CD14-positive monocyte (primary cell): ENCODE data around the gene C2orf80. TPM values are rescaled to one million over a fixed set of nuclear protein-coding genes. Genes with fewer than 3 reads are reported as not detected.
"Not testable (repeated sequence)": the region's sequence is repeated elsewhere in the genome, so short reads cannot be mapped to it uniquely, and the experiment has no call there.

Source experiments
- DNase-seq, 3 donors: peaks; one replicate each; pipeline ENCODE4 v3.0.0-alpha.2; 2011 to 2022
- H2AFZ ChIP-seq: 2 replicates; pipeline ENCODE4 v1.6.0; 2012; ENCODE audit warnings: mild to moderate bottlenecking, low read depth, low read length, inconsistent platforms; ENCODE audit not compliant: insufficient read depth, poor library complexity, severe bottlenecking
- H3K27ac ChIP-seq, 2 donors: 1 replicate in 1 of 2; 2 replicates in 1 of 2; pipeline ENCODE4 v1.5.1; 2012 to 2013; ENCODE audit warnings: low read length in 2 of 2, control low read depth in 1 of 2, inconsistent platforms in 1 of 2, low read depth in 1 of 2, mild to moderate bottlenecking in 1 of 2
- H3K27me3 ChIP-seq, 2 donors: one replicate each; pipeline versions ENCODE4 v1.6.0 to v1.6.1; 2011 to 2013; ENCODE audit warnings: low read length in 2 of 2; ENCODE audit not compliant: control insufficient read depth in 2 of 2, insufficient read depth in 2 of 2
- H3K36me3 ChIP-seq, 2 donors: replicated peaks in 1 of 2; 1 replicate in 1 of 2; 2 replicates in 1 of 2; pipeline versions ENCODE4 v1.5.1 to v1.6.1; 2012 to 2013; ENCODE audit warnings: low read length in 2 of 2, control low read depth in 1 of 2, inconsistent platforms in 1 of 2, mild to moderate bottlenecking in 1 of 2; ENCODE audit not compliant: insufficient read depth in 2 of 2, control insufficient read depth in 1 of 2
- H3K4me1 ChIP-seq, 2 donors: 1 replicate in 1 of 2; 2 replicates in 1 of 2; pipeline versions ENCODE4 v1.5.1 to v1.6.1; 2012 to 2013; ENCODE audit warnings: low read length in 2 of 2, control low read depth in 1 of 2, inconsistent platforms in 1 of 2, mild to moderate bottlenecking in 1 of 2, moderate library complexity in 1 of 2; ENCODE audit not compliant: insufficient read depth in 2 of 2, control insufficient read depth in 1 of 2
- H3K4me2 ChIP-seq: replicated peaks from 2 replicates; pipeline ENCODE3; 2012; ENCODE audit warnings: low read length, moderate library complexity, mild to moderate bottlenecking; ENCODE audit not compliant: poor library complexity, severe bottlenecking; ENCODE audit errors: extremely low read depth
- H3K4me3 ChIP-seq, 3 experiments: fragments of 200-600 bp in 1 of 3; sonication (generic) in 1 of 3; replicated peaks in 1 of 3; 1 replicate in 2 of 3; 2 replicates in 1 of 3; pipeline ENCODE4 v1.5.1; 2011 to 2013; ENCODE audit warnings: low read length in 3 of 3, mild to moderate bottlenecking in 3 of 3, control low read depth in 2 of 3, low read depth in 2 of 3, inconsistent platforms in 1 of 3, moderate library complexity in 1 of 3
- H3K79me2 ChIP-seq: 2 replicates; pipeline ENCODE4 v1.6.0; 2012; ENCODE audit warnings: mild to moderate bottlenecking, control low read depth, inconsistent platforms, low read length, moderate library complexity; ENCODE audit not compliant: insufficient read depth
- H3K9ac ChIP-seq: 2 replicates; pipeline ENCODE4 v1.6.0; 2017; ENCODE audit warnings: low read length, mild to moderate bottlenecking; ENCODE audit not compliant: insufficient read depth, poor library complexity, severe bottlenecking
- H3K9me3 ChIP-seq, 2 donors: replicated peaks in 1 of 2; 1 replicate in 1 of 2; 2 replicates in 1 of 2; pipeline versions ENCODE4 v1.5.1 to v1.6.1; 2012 to 2013; ENCODE audit warnings: low read length in 2 of 2, control low read depth in 1 of 2; ENCODE audit not compliant: control insufficient read depth in 1 of 2, insufficient read depth in 1 of 2
- H4K20me1 ChIP-seq: 2 replicates; pipeline ENCODE4 v1.6.0; 2012; ENCODE audit warnings: mild to moderate bottlenecking, low read length, control low read depth, moderate library complexity; ENCODE audit not compliant: insufficient read depth
- H3K27ac Mint-ChIP-seq, 7 donors: one replicate each; pipeline ENCODE4 v1.8.0; 2020; ENCODE audit warnings: mild to moderate bottlenecking in 7 of 7, mixed read lengths in 7 of 7, moderate library complexity in 6 of 7, inconsistent platforms in 2 of 7
- H3K27me3 Mint-ChIP-seq, 3 donors: one replicate each; pipeline ENCODE4 v1.8.0; 2021 to 2022; ENCODE audit warnings: low read depth in 3 of 3, mild to moderate bottlenecking in 3 of 3, mixed read lengths in 3 of 3, moderate library complexity in 3 of 3, inconsistent platforms in 1 of 3
- H3K36me3 Mint-ChIP-seq, 2 donors: one replicate each; pipeline ENCODE4 v1.8.0; 2020; ENCODE audit warnings: mixed read lengths in 2 of 2, inconsistent platforms in 1 of 2, mild to moderate bottlenecking in 1 of 2
- H3K4me1 Mint-ChIP-seq: one replicate; pipeline ENCODE4 v1.8.0; 2020; ENCODE audit warnings: mild to moderate bottlenecking, mixed read lengths
- H3K4me3 Mint-ChIP-seq, 2 donors: one replicate each; pipeline ENCODE4 v1.8.0; 2020; ENCODE audit warnings: mild to moderate bottlenecking in 2 of 2, mixed read lengths in 2 of 2, moderate library complexity in 1 of 2
- H3K9me3 Mint-ChIP-seq, 7 donors: one replicate each; pipeline ENCODE4 v1.8.0; 2020 to 2022; ENCODE audit warnings: mixed read lengths in 7 of 7, mild to moderate bottlenecking in 6 of 7, moderate library complexity in 6 of 7, inconsistent platforms in 2 of 7
- CTCF ChIP-seq: fragments of 200-600 bp; IDR thresholded peaks from one replicate; pipeline ENCODE4 v1.8.0; 2022; ENCODE audit warnings: antibody characterized with exemption, mild to moderate bottlenecking
- WGBS: methylation state at CpG from one replicate; pipeline ENCODE4 v1.1.5; 2013; ENCODE audit warnings: missing lambda C conversion rate; ENCODE audit not compliant: insufficient coverage; 5-methylcytosine and 5-hydroxymethylcytosine counted together
- intact Hi-C, 2 donors: fragments of 100-400 bp; cut with micrococcal nuclease; formaldehyde crosslinking; loops; one replicate each; pipeline versions ENCODE4 v1.15.0 to v1.15.1; 2023
- polyA plus RNA-seq, 3 donors: library from polyadenylated mRNA; depleted of rRNA in 1 of 3; unstranded in 2 of 3; stranded (reverse) in 1 of 3; fragments of 300-500 nt in 2 of 3; fragments of >200 nt in 1 of 3; fragmentation: Illumina TruSeq in 2 of 3; gene quantifications; 1 replicate in 2 of 3; 2 replicates in 1 of 3; pipeline ENCODE4 v1.2.3, GENCODE V29; 2012 to 2021

C2orf80 gene
- polyA plus RNA-seq, 3 donors: not detected

GRCh38 chr2:208142240-208142924 lies 47.4 kb downstream of the C2orf80 start:
- H2AFZ ChIP-seq: no peak overlapping the region
- no peaks in the 10 kb centered on the region for H3K4me1 ChIP-seq
- peaks cover 4 to 28% (median 17%) of the 10 kb centered on the region in 7 donors for H3K9me3 Mint-ChIP-seq
- H3K4me3 ChIP-seq: no peak overlapping the region
- no peaks in the 10 kb centered on the region for H3K27me3 ChIP-seq
- 88% methylated on average over 2 of the region's 8 CpGs for WGBS
- H3K27ac ChIP-seq: no peak overlapping the region
- no peak for TF ChIP-seq CTCF
- intact Hi-C loops: no loop called here
- H3K27ac Mint-ChIP-seq: no peak overlapping the region
- H3K9ac ChIP-seq: no peak overlapping the region
- no peaks in the 10 kb centered on the region for H3K4me1 Mint-ChIP-seq
- no peak for DNase-seq
- no peaks in the 10 kb centered on the region for H4K20me1 ChIP-seq
- no peaks in the 10 kb centered on the region for H3K79me2 ChIP-seq
- H3K36me3 Mint-ChIP-seq: no peaks in the 10 kb centered on the region
- H3K36me3 ChIP-seq: no peaks in the 10 kb centered on the region
- H3K4me3 Mint-ChIP-seq: no peak overlapping the region
- H3K9me3 ChIP-seq: peaks cover 0 to 20% of the 10 kb centered on the region in 2 donors
- H3K4me2 ChIP-seq: no peak overlapping the region
- H3K27me3 Mint-ChIP-seq: peaks cover 0 to 3% (median 0%) of the 10 kb centered on the region in 3 donors

DNA sequence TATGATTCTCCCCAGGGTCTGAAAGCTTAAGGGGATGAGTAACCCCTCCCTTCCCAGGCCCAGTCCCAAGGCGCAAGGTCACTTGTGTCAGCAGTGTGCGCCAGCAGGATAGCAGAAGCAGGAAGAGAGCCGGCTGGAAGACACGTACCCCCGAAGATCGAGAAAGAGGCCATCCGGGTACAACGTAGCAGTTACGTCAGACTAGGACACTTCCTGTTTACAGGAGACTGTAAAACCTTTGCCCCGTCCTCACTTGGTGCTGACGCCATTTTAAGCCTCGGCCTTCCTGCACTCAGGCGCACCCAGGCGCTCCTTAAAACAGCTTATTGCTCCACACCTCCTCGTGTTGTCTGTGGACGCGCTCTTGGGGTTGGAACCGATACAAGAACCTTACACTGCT lies 50.4 kb downstream of the C2orf80 start:
- H3K27me3 Mint-ChIP-seq: peaks cover 0 to 3% (median 0%) of the 10 kb centered on the region in 3 donors
- DNase-seq: no peak
- Histone ChIP-seq H3K4me2 (no peak overlapping the region), H3K27me3 (no peaks in the 10 kb centered on the region), H3K4me3 (no peak overlapping the region), H3K36me3 (no peaks in the 10 kb centered on the region), H4K20me1 (no peaks in the 10 kb centered on the region), H3K9me3 (peaks cover 0 to 21% of the 10 kb centered on the region in 2 donors), H2AFZ (no peak overlapping the region), H3K4me1 (peaks cover 5 to 6% of the 10 kb centered on the region in 2 donors), H3K79me2 (no peaks in the 10 kb centered on the region), H3K9ac (no peak overlapping the region), H3K27ac (no peak overlapping the region)
- no peak overlapping the region for H3K27ac Mint-ChIP-seq
- intact Hi-C loops: no loop called here
- H3K9me3 Mint-ChIP-seq: peaks cover 4 to 28% (median 19%) of the 10 kb centered on the region in 7 donors
- no peak for TF ChIP-seq CTCF
- peaks cover 7% of the 10 kb centered on the region for H3K4me1 Mint-ChIP-seq
- no peaks in the 10 kb centered on the region for H3K36me3 Mint-ChIP-seq
- 83% methylated on average over 18 of the region's 18 CpGs for WGBS
- no peak overlapping the region for H3K4me3 Mint-ChIP-seq

DNA sequence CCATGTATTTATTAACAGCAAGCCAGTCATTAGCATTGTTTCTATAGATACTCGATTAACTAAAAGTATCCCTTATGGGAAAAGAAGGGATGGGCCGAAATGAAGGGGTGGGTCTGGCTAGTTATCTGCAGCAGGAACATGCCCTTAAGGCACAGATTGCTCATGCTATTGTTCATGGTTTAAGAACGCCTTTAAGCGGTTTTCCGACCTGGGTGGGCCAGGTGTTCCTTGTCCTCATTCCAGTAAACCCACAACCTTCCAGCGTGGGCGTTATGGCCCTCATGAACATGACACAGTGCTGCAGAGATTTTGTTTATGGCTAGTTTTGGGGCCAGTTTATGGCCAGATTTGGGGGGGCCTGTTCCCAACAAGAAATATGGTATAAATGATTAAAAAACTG lies 51.5 kb downstream of the C2orf80 start:
- peaks cover 4 to 32% (median 19%) of the 10 kb centered on the region in 7 donors for H3K9me3 Mint-ChIP-seq
- H3K27me3 ChIP-seq, H3K4me1 ChIP-seq, DNase-seq, H4K20me1 ChIP-seq, H3K27ac ChIP-seq, H3K4me3 ChIP-seq, intact Hi-C loops, H3K4me3 Mint-ChIP-seq, H3K27ac Mint-ChIP-seq, H3K9ac ChIP-seq, H3K27me3 Mint-ChIP-seq, H3K36me3 Mint-ChIP-seq, H3K4me1 Mint-ChIP-seq, H2AFZ ChIP-seq, H3K79me2 ChIP-seq, H3K4me2 ChIP-seq, H3K36me3 ChIP-seq: not testable (repeated sequence)
- peaks cover 0 to 21% of the 10 kb centered on the region in 2 donors for H3K9me3 ChIP-seq
- no CpG with 5 or more reads among the region's 7 CpGs for WGBS
